Liver (tissue), 3 donors: ENCODE results near the gene FBXW7.

Experiments
- EGR1 ChIP-seq, 2 donors: IDR thresholded peaks; 2 replicates each; pipeline ENCODE4 v1.6.1; 2016 to 2018; ENCODE audit warnings: antibody characterized with exemption in 2 of 2, low read depth in 2 of 2
- FOXA1 ChIP-seq: IDR thresholded peaks from 2 replicates; pipeline ENCODE4 v1.6.1; 2016; ENCODE audit warnings: antibody characterized with exemption
- JUND ChIP-seq, 2 donors: IDR thresholded peaks; 2 replicates each; pipeline ENCODE4 v1.6.1; 2016; ENCODE audit warnings: antibody characterized with exemption in 2 of 2
- SP1 ChIP-seq: IDR thresholded peaks from 2 replicates; pipeline ENCODE4 v1.6.1; 2018; ENCODE audit warnings: antibody characterized with exemption, mild to moderate bottlenecking
- TAF1 ChIP-seq: conservative IDR thresholded peaks from 2 replicates; pipeline ENCODE4 v1.6.1; 2016; ENCODE audit warnings: antibody characterized with exemption, mild to moderate bottlenecking
- YY1 ChIP-seq: IDR thresholded peaks from 2 replicates; pipeline ENCODE4 v1.6.1; 2016; ENCODE audit warnings: antibody characterized with exemption, mild to moderate bottlenecking
- TF ChIP-seq, protein P1 (sequence below): fragments of 150-350 bp; IDR thresholded peaks from 2 replicates; pipeline ENCODE4 v1.5.1; 2017; ENCODE audit warnings: improper control_type of control experiment, low read depth, low read length; ENCODE audit not compliant: missing input control
- TF ChIP-seq, protein P2 (sequence below): IDR thresholded peaks from 2 replicates; pipeline ENCODE4 v1.6.1; 2016; ENCODE audit warnings: antibody characterized with exemption
- TF ChIP-seq, protein P3 (sequence below): IDR thresholded peaks from 2 replicates; pipeline ENCODE4 v1.6.1; 2016; ENCODE audit warnings: antibody characterized with exemption, mild to moderate bottlenecking
- donor health status: healthy.
- donor health status: healthy.

DNA sequence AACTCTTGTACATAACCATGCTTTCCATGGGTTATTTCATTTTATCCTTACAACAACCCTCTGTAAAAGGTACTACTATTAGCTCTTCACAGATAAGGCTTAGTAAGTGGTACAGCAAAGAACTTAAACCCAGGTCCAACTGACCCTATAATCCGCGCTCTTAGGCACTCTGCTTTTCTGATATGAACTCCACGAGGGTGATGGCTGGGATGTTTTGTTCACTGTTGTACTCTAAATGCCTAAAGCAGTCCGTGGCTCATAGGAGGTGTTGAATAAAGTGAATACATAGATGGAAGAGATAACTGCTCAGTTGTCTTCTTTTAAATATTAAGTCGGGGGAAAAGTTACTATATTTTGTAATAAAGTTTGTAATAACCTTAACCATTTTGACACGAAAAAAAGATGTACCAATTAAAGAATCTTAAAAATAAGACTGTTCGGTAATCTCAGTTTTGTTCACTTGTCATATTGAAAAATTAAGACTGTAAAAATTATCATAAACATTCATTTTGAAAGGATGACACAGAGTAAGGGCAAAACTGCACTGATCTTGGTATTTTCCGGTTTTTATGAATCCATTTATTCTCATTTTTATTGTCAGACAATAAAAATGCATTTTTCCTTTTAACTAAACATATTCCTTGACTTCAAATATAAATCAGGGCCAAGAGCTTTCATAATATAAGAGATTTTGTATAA, 166.5 kb downstream of the FBXW7 start:
- TF ChIP-seq, protein P1, sequence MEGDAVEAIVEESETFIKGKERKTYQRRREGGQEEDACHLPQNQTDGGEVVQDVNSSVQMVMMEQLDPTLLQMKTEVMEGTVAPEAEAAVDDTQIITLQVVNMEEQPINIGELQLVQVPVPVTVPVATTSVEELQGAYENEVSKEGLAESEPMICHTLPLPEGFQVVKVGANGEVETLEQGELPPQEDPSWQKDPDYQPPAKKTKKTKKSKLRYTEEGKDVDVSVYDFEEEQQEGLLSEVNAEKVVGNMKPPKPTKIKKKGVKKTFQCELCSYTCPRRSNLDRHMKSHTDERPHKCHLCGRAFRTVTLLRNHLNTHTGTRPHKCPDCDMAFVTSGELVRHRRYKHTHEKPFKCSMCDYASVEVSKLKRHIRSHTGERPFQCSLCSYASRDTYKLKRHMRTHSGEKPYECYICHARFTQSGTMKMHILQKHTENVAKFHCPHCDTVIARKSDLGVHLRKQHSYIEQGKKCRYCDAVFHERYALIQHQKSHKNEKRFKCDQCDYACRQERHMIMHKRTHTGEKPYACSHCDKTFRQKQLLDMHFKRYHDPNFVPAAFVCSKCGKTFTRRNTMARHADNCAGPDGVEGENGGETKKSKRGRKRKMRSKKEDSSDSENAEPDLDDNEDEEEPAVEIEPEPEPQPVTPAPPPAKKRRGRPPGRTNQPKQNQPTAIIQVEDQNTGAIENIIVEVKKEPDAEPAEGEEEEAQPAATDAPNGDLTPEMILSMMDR = no peak
- TF ChIP-seq, protein P2, sequence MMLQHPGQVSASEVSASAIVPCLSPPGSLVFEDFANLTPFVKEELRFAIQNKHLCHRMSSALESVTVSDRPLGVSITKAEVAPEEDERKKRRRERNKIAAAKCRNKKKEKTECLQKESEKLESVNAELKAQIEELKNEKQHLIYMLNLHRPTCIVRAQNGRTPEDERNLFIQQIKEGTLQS = no peak
- TF ChIP-seq SP1 (no peak), YY1 (no peak), JUND (IDR thresholded peaks at IDR 0.05) (no peak), FOXA1 (no peak), EGR1 (IDR thresholded peaks at IDR 0.05; ENCODE audit: low read depth in 2 of 2) (no peak), TAF1 (no peak)
- TF ChIP-seq, protein P3, sequence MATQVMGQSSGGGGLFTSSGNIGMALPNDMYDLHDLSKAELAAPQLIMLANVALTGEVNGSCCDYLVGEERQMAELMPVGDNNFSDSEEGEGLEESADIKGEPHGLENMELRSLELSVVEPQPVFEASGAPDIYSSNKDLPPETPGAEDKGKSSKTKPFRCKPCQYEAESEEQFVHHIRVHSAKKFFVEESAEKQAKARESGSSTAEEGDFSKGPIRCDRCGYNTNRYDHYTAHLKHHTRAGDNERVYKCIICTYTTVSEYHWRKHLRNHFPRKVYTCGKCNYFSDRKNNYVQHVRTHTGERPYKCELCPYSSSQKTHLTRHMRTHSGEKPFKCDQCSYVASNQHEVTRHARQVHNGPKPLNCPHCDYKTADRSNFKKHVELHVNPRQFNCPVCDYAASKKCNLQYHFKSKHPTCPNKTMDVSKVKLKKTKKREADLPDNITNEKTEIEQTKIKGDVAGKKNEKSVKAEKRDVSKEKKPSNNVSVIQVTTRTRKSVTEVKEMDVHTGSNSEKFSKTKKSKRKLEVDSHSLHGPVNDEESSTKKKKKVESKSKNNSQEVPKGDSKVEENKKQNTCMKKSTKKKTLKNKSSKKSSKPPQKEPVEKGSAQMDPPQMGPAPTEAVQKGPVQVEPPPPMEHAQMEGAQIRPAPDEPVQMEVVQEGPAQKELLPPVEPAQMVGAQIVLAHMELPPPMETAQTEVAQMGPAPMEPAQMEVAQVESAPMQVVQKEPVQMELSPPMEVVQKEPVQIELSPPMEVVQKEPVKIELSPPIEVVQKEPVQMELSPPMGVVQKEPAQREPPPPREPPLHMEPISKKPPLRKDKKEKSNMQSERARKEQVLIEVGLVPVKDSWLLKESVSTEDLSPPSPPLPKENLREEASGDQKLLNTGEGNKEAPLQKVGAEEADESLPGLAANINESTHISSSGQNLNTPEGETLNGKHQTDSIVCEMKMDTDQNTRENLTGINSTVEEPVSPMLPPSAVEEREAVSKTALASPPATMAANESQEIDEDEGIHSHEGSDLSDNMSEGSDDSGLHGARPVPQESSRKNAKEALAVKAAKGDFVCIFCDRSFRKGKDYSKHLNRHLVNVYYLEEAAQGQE = no peak
